HL-60 (cell line): ENCODE results near the gene CDCA5.

Experiments used
- TF ChIP-seq, protein P1 (sequence below): IDR thresholded peaks from one replicate; pipeline ENCODE4 v1.5.1; 2011; ENCODE audit warnings: low read length, control low read depth, inconsistent platforms; ENCODE audit not compliant: insufficient read depth
- TF ChIP-seq, protein P2 (sequence below): IDR thresholded peaks from 2 replicates; pipeline ENCODE4 v1.6.1; 2012; ENCODE audit warnings: low read depth; ENCODE audit not compliant: insufficient replicate concordance

DNA sequence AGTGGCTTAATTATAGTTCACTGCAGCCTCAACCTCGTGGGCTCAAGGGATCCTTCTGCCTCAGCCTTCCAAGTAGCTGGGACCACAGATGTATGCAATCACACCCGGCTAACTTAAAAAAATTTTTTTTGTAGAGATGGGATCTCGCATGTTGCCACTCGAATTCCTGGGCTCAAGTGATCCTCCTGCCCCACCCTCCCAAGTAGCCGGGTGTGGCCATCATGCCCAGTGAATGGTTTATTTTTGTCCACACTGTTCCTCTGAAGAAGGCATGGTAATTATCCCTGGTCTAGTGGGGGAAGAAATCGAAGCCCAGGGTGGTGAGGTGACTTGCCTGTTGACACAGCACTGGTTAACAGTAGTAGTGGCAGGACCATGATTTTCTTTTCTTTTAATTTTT is 40.9 kb downstream of the CDCA5 start:
- TF ChIP-seq, protein P1, sequence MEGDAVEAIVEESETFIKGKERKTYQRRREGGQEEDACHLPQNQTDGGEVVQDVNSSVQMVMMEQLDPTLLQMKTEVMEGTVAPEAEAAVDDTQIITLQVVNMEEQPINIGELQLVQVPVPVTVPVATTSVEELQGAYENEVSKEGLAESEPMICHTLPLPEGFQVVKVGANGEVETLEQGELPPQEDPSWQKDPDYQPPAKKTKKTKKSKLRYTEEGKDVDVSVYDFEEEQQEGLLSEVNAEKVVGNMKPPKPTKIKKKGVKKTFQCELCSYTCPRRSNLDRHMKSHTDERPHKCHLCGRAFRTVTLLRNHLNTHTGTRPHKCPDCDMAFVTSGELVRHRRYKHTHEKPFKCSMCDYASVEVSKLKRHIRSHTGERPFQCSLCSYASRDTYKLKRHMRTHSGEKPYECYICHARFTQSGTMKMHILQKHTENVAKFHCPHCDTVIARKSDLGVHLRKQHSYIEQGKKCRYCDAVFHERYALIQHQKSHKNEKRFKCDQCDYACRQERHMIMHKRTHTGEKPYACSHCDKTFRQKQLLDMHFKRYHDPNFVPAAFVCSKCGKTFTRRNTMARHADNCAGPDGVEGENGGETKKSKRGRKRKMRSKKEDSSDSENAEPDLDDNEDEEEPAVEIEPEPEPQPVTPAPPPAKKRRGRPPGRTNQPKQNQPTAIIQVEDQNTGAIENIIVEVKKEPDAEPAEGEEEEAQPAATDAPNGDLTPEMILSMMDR: no peak
- TF ChIP-seq, protein P2, sequence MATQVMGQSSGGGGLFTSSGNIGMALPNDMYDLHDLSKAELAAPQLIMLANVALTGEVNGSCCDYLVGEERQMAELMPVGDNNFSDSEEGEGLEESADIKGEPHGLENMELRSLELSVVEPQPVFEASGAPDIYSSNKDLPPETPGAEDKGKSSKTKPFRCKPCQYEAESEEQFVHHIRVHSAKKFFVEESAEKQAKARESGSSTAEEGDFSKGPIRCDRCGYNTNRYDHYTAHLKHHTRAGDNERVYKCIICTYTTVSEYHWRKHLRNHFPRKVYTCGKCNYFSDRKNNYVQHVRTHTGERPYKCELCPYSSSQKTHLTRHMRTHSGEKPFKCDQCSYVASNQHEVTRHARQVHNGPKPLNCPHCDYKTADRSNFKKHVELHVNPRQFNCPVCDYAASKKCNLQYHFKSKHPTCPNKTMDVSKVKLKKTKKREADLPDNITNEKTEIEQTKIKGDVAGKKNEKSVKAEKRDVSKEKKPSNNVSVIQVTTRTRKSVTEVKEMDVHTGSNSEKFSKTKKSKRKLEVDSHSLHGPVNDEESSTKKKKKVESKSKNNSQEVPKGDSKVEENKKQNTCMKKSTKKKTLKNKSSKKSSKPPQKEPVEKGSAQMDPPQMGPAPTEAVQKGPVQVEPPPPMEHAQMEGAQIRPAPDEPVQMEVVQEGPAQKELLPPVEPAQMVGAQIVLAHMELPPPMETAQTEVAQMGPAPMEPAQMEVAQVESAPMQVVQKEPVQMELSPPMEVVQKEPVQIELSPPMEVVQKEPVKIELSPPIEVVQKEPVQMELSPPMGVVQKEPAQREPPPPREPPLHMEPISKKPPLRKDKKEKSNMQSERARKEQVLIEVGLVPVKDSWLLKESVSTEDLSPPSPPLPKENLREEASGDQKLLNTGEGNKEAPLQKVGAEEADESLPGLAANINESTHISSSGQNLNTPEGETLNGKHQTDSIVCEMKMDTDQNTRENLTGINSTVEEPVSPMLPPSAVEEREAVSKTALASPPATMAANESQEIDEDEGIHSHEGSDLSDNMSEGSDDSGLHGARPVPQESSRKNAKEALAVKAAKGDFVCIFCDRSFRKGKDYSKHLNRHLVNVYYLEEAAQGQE: no peak
